Endothelial cell of hepatic sinusoid (primary cell): ENCODE data around the gene TRIM56.
"Not testable (repeated sequence)": the region's sequence is repeated elsewhere in the genome, so short reads cannot be mapped to it uniquely, and the experiment has no call there.

Source experiments
- in situ Hi-C: cut with HindIII; loops from 2 replicates; pipeline ENCODE4 v1.10.0; 2017; ENCODE audit warnings: low sequenced_read_pairs

Gene TRIM56, protein sequence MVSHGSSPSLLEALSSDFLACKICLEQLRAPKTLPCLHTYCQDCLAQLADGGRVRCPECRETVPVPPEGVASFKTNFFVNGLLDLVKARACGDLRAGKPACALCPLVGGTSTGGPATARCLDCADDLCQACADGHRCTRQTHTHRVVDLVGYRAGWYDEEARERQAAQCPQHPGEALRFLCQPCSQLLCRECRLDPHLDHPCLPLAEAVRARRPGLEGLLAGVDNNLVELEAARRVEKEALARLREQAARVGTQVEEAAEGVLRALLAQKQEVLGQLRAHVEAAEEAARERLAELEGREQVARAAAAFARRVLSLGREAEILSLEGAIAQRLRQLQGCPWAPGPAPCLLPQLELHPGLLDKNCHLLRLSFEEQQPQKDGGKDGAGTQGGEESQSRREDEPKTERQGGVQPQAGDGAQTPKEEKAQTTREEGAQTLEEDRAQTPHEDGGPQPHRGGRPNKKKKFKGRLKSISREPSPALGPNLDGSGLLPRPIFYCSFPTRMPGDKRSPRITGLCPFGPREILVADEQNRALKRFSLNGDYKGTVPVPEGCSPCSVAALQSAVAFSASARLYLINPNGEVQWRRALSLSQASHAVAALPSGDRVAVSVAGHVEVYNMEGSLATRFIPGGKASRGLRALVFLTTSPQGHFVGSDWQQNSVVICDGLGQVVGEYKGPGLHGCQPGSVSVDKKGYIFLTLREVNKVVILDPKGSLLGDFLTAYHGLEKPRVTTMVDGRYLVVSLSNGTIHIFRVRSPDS

GRCh38 chr7:101085162-101085964, at the start of gene TRIM56:
Gene TRIM56 (plus strand): TSS chr7:101085481. CDS start chr7:101087313, 1,832 bp downstream.
- in situ Hi-C loops, result no loop called here

DNA sequence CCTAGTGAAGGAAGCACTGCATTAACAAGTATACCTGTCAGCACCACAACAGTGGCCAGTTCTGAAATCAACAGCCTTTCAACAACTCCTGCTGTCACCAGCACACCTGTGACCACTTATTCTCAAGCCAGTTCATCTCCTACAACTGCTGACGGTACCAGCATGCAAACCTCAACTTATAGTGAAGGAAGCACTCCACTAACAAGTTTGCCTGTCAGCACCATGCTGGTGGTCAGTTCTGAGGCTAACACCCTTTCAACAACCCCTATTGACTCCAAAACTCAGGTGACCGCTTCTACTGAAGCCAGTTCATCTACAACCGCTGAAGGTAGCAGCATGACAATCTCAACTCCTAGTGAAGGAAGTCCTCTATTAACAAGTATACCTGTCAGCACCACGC, 49.3 kb upstream of the TRIM56 start:
- in situ Hi-C loops, result no loop called here

DNA sequence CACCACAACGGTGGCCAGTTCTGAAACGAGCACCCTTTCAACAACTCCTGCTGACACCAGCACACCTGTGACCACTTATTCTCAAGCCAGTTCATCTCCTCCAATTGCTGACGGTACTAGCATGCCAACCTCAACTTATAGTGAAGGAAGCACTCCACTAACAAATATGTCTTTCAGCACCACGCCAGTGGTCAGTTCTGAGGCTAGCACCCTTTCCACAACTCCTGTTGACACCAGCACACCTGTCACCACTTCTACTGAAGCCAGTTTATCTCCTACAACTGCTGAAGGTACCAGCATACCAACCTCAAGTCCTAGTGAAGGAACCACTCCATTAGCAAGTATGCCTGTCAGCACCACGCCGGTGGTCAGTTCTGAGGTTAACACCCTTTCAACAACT, 44.0 kb upstream of the TRIM56 start:
- in situ Hi-C loops, result not testable (repeated sequence)

GRCh38 chr7:101058355-101058754, 26.9 kb upstream of the TRIM56 start:
- in situ Hi-C loops, result loop anchor here (5.0 to 10.0 kb wide), 3 partner anchors 54 to 176 kb away; no protein-coding TSS in a partner anchor

GRCh38 chr7:101059620-101059942, 25.7 kb upstream of the TRIM56 start:
- in situ Hi-C loops, result loop anchor here (5.0 to 10.0 kb wide), 3 partner anchors 55 to 177 kb away; no protein-coding TSS in a partner anchor

- in situ Hi-C loops, result no loop called here
Measured at GRCh38 chr7:101060992-101061391, 24.3 kb upstream of the TRIM56 start.

DNA sequence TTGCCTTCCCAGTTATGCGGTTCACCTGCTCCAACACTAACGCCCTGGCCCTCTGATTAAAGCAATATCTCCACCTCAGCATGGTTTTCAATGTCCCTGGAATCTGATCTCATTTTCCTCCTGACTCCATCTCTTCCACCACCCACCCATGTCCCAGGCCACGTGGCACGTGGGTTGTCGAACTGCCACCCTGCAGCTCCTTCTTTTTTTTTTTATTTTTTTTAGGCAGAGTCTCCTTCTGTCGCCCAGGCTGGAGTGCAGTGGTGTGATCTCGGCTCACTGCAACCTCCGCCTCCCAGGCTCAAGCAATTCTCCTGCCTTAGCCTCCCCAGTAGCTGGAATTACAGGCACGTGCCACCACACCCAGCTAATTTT, 21.1 kb upstream of the TRIM56 start:
- in situ Hi-C loops, result not testable (repeated sequence)

GRCh38 chr7:101065162-101065561, 20.1 kb upstream of the TRIM56 start:
- in situ Hi-C loops, result not testable (repeated sequence)

DNA sequence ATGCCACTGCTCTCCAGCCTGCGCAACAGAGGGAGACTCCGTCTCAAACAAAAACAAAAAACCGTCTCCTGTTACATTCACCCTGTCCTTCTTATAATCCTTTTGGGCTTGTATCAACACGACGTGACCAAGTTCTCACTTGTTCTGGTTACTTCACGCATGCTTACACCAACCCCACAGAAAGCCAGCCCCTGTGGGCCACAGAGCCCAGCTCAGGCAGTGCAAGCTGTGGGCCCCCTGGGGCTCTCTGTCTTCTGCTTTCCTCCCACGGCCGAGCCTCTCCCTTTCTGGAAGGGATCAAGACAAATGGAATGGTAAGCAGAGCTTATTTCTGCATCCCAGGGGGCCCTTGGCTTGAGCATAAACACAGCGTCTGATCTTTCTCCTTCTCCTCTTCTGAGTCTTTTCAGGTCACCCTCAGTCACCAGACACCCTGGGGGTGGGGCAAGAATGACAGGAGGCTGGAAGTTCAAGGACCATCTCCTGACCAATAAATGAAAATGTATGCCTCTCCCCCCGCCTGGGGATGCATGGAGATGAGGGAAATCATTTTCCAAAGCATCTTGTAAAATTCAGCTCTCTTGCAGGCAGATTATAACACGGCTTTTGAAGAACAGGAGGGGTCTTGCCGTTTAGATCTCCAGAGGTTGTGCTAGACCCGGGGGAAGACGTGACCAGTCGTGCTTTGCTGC, 19.0 kb upstream of the TRIM56 start:
- in situ Hi-C loops, result no loop called here

GRCh38 chr7:101066833-101067177, 18.5 kb upstream of the TRIM56 start:
- in situ Hi-C loops, result no loop called here

DNA sequence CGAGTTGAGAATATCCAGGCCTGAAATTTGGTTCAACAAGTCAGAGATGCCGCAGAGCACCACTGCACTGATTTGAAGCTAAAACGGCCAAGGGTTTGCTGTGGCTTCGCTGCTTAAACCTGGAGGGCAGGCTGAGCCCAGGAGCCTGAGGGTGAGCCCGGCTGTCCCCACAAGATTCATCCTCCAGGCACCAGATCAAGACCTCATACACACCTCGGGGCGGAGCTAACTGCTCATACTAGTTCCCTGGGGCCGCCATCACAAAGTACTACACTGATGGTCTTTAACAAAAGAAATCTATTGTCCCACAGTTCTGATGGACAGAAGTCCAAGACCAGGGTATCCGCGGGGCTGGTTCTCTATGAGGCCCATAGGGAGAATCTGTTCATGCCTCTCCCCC, 16.9 kb upstream of the TRIM56 start:
- in situ Hi-C loops, result no loop called here

- in situ Hi-C loops, result not testable (repeated sequence)
Measured at GRCh38 chr7:101071362-101072104, 13.7 kb upstream of the TRIM56 start.

- in situ Hi-C loops, result no loop called here
Measured at GRCh38 chr7:101075646-101076045, 9.6 kb upstream of the TRIM56 start.

DNA sequence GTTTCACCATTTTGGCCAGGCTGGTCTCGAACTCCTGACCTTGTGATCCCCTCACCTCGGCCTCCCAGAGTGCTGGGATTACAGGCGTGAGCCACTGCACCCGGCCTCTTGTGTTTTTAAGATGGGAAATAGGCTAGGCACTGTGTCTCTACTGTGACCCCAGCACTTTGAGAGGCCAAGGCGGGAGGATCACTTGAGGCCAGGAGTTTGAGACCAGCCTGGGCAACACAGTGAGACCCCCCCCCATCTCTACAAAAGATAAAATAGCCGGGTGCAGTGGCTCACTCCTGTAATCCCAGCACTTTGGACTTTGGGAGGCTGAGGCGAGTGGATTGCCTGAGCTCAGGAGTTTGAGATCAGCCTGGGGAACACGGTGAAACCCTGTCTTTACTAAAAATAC, 9.1 kb upstream of the TRIM56 start:
- in situ Hi-C loops, result not testable (repeated sequence)

DNA sequence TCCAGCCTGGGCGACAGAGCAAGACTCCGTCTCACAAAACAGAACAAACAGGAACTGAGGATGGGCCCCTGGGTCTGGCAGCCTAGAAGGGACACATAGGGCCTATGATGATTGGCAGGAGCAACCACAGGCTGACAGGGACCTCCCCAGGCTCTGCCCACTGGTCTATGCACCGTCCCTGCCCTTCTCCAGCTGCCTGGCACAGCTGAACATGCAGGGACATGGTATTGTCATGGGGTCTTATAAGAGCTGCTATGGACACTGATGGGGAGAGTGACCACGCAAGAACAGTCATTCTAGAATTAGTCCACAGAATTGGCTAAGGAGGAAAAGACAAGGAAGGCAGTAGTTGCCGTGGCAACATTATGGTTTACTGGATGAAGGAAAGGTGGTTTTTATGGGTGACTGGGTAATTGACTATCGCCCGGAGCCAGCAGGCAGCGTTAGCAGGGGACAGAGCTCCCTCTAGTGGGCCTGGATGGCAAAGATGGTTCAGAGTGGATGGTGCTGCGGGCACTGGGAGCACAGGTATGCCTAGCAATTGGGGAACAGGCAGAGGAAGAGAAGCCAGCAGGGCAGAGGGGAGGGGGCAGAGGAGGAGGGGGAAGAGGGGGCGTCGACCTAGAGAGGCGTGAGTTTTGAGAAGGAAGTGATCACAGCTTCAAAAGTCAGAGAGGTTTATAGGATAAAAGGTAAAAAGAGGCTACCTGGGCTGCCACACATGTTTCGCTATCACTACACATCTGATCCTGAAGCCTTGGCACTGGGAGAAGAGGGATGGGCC, 7.8 kb upstream of the TRIM56 start:
- in situ Hi-C loops, result no loop called here

DNA sequence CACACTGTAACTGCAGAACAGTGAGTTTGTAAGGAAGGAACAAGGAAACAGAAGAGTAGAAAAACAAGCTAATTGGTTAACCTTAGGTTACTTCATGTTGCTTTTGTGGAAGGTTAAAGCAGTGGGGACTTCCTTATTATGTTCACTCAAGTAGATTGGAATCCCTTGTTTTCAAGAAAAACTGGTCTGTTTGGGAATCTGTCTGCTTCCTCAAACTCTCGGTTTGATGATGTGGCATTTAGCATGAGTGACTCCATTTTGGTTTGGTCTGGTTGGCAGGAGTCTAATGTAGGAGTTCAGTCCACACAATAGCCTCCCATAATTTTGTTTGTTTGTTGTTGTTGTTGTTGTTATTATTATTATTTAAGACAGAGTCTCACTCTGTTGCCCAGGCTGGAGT, 3.8 kb upstream of the TRIM56 start:
- in situ Hi-C loops, result no loop called here

DNA sequence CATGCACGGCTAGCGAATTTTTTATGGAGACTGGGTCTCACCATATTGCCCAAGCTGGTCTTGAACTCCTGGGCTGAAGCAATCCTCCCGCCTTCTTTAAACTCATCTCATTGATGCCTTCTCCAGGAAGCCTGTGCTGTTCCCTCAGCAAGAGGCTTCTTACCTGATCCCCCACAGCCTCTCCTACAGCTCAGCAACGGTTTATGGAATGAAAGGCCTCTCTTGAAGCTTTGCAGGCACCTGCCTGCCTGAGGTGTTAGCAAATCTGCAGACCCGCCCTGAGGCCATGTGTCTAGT, 468 bp upstream of the TRIM56 start:
- in situ Hi-C loops, result no loop called here

GRCh38 chr7:101087334-101088068, 2.2 kb downstream of the TRIM56 start:
- in situ Hi-C loops, result no loop called here

- in situ Hi-C loops, result no loop called here
Measured at GRCh38 chr7:101088069-101088425, 2.8 kb downstream of the TRIM56 start.
